ENCODE measurements around the gene PRSS22.

The PRSS22 gene

DNA sequence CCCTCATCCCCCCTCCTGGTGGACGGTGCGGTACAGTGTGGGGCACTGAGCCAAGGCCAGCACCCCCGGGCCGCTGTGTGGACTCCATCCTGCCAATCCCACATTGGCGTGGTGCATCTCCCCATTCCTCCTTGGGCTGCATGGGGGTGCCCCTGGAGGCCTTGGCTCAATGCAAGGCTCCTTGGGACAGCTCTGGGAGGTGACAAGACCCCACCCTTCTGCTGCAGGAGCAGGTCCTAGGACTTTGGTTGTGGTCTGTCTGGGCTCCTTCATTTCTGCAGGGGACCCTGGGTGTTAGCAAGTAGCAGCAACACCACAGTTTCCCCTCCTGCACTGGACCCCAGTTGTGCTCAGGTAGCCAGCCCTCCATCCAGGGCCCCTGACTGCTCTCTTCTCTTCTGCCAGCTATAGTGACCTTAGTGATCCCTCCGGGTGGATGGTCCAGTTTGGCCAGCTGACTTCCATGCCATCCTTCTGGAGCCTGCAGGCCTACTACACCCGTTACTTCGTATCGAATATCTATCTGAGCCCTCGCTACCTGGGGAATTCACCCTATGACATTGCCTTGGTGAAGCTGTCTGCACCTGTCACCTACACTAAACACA is 39.6 kb downstream of the PRSS22 start:
- no peaks in the 10 kb centered on the region for H3K79me2 ChIP-seq (ENCODE audit: insufficient read depth, low read length)
- H3K36me3 ChIP-seq (ENCODE audit: low read length), result no peaks in the 10 kb centered on the region
- no peak overlapping the region for H3K4me2 ChIP-seq (ENCODE audit: low read depth, low read length, poor library complexity, severe bottlenecking)
- no peaks in the 10 kb centered on the region for H3K9me3 ChIP-seq (ENCODE audit: insufficient read depth, low read length)
- H3K27ac ChIP-seq (ENCODE audit: low read depth, low read length), result no peak overlapping the region
- no peaks in the 10 kb centered on the region for H4K20me1 ChIP-seq (ENCODE audit: low read depth, low read length)
- H3K9ac ChIP-seq (ENCODE audit: low read length), result no peak overlapping the region
- no peaks in the 10 kb centered on the region for H3K27me3 ChIP-seq (ENCODE audit: low read length)
- no peak overlapping the region for H3K4me3 ChIP-seq (ENCODE audit: insufficient read depth, low read length, poor library complexity, severe bottlenecking)
- no peak for TF ChIP-seq EZH2phosphoT487 (conservative IDR thresholded peaks at IDR 0.05; ENCODE audit: low read length)
- TF ChIP-seq, protein P1, sequence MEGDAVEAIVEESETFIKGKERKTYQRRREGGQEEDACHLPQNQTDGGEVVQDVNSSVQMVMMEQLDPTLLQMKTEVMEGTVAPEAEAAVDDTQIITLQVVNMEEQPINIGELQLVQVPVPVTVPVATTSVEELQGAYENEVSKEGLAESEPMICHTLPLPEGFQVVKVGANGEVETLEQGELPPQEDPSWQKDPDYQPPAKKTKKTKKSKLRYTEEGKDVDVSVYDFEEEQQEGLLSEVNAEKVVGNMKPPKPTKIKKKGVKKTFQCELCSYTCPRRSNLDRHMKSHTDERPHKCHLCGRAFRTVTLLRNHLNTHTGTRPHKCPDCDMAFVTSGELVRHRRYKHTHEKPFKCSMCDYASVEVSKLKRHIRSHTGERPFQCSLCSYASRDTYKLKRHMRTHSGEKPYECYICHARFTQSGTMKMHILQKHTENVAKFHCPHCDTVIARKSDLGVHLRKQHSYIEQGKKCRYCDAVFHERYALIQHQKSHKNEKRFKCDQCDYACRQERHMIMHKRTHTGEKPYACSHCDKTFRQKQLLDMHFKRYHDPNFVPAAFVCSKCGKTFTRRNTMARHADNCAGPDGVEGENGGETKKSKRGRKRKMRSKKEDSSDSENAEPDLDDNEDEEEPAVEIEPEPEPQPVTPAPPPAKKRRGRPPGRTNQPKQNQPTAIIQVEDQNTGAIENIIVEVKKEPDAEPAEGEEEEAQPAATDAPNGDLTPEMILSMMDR (IDR thresholded peaks at IDR 0.05; ENCODE audit: insufficient read depth, low read length, poor library complexity, severe bottlenecking), result no peak
- no peaks in the 10 kb centered on the region for H3F3A ChIP-seq (ENCODE audit: insufficient read depth)
- H3K9me2 ChIP-seq (replicated peaks; ENCODE audit: insufficient read depth, low read length), result no peaks in the 10 kb centered on the region
- no peak overlapping the region for H2AFZ ChIP-seq (ENCODE audit: low read depth, low read length, severe bottlenecking)

DNA sequence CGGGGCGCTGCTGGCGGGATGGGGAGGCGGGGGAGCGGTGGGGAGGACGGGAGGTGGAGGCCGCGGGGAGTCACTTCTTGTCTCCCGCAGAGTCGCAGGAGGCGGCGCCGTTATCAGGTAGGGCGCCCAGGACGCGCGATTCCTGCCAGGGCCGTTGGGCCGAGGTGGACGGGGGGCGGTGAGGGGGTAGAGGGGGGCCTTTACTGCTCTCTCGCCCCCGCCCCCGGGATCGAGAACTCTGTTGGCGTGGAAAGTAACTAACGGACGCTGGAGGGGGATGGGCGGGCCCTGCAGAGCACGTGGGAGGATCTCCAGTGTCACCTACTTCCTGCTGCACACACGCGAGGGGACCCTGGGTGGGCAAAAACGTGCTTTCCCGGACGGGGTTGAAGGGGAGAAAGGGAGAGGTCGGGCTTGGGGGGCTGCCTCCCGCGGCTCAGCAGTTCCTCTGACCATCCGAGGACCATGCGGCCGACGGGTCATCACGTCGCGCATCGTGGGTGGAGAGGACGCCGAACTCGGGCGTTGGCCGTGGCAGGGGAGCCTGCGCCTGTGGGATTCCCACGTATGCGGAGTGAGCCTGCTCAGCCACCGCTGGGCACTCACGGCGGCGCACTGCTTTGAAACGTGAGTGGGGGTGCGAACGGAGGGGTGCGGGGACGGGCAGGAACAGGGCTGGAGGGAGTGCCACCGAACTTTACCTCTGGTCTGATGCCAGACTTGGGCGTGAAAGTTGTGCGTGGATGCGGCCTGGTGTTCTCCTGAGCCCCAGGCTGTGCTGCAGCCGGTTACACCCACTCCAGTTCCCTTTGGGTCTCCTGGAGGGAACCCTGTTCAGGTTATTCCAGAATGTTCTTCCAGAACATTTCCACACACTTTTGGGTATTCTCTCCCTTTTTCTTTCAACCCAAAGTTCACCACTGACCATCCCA is 40.4 kb downstream of the PRSS22 start:
- H3K9ac ChIP-seq (ENCODE audit: low read length), result no peak overlapping the region
- TF ChIP-seq EZH2phosphoT487 (conservative IDR thresholded peaks at IDR 0.05; ENCODE audit: low read length), result no peak
- TF ChIP-seq, protein P1 (IDR thresholded peaks at IDR 0.05; ENCODE audit: insufficient read depth, low read length, poor library complexity, severe bottlenecking), result no peak
- no peaks in the 10 kb centered on the region for H4K20me1 ChIP-seq (ENCODE audit: low read depth, low read length)
- no peaks in the 10 kb centered on the region for H3K9me3 ChIP-seq (ENCODE audit: insufficient read depth, low read length)
- H3K27me3 ChIP-seq (ENCODE audit: low read length), result no peaks in the 10 kb centered on the region
- H3K79me2 ChIP-seq (ENCODE audit: insufficient read depth, low read length), result no peaks in the 10 kb centered on the region
- no peaks in the 10 kb centered on the region for H3F3A ChIP-seq (ENCODE audit: insufficient read depth)
- no peak overlapping the region for H3K4me3 ChIP-seq (ENCODE audit: insufficient read depth, low read length, poor library complexity, severe bottlenecking)
- no peak overlapping the region for H3K27ac ChIP-seq (ENCODE audit: low read depth, low read length)
- no peak overlapping the region for H2AFZ ChIP-seq (ENCODE audit: low read depth, low read length, severe bottlenecking)
- H3K36me3 ChIP-seq (ENCODE audit: low read length), result no peaks in the 10 kb centered on the region
- no peak overlapping the region for H3K4me2 ChIP-seq (ENCODE audit: low read depth, low read length, poor library complexity, severe bottlenecking)
- H3K9me2 ChIP-seq (replicated peaks; ENCODE audit: insufficient read depth, low read length), result no peaks in the 10 kb centered on the region

DNA sequence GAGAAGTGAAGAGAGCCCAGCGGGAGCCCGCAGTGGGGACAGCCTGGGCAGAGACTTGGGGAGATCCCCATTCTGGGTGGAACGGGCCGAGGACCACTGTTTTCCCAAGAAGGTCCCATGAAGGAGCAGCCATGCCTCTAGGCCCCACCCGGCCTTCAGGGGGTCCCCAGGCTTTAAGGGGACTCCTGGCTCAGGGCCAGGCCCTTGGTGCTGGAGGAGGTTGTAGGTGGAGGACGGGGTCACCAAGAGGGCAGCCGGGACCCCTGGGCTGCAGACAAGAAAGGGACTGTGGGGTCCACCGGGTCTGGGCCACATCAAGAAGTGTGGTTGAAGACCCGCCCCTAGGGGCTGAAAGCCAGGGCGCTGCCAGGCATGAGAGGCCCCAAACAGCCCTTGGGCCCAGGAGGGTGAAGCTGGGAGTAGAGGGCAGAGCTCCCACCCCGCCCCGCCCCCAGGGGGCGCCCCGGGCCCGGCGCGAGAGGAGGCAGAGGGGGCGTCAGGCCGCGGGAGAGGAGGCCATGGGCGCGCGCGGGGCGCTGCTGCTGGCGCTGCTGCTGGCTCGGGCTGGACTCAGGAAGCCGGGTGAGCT is 41.1 kb downstream of the PRSS22 start, which contains the start of gene PRSS21:
Gene PRSS21, plus strand, starts transcription at position 487 of the 589 bp plus-strand sequence. Its CDS starts 32 bp downstream, at position 519.
- H3K9me3 ChIP-seq (ENCODE audit: insufficient read depth, low read length), result no peaks in the 10 kb centered on the region
- H3K79me2 ChIP-seq (ENCODE audit: insufficient read depth, low read length), result no peaks in the 10 kb centered on the region
- no peaks in the 10 kb centered on the region for H3K27me3 ChIP-seq (ENCODE audit: low read length)
- H3K9me2 ChIP-seq (replicated peaks; ENCODE audit: insufficient read depth, low read length), result no peaks in the 10 kb centered on the region
- no peaks in the 10 kb centered on the region for H3F3A ChIP-seq (ENCODE audit: insufficient read depth)
- no peak within 1 kb of the TSS for H3K4me2 ChIP-seq (ENCODE audit: low read depth, low read length, poor library complexity, severe bottlenecking)
- H2AFZ ChIP-seq (ENCODE audit: low read depth, low read length, severe bottlenecking), result no peak within 1 kb of the TSS
- H3K9ac ChIP-seq (ENCODE audit: low read length), result no peak within 1 kb of the TSS
- no peaks in the 10 kb centered on the region for H4K20me1 ChIP-seq (ENCODE audit: low read depth, low read length)
- H3K36me3 ChIP-seq (ENCODE audit: low read length), result no peaks in the 10 kb centered on the region
- TF ChIP-seq, protein P1 (IDR thresholded peaks at IDR 0.05; ENCODE audit: insufficient read depth, low read length, poor library complexity, severe bottlenecking), result no peak
- no peak for TF ChIP-seq EZH2phosphoT487 (conservative IDR thresholded peaks at IDR 0.05; ENCODE audit: low read length)
- no peak within 1 kb of the TSS for H3K4me3 ChIP-seq (ENCODE audit: insufficient read depth, low read length, poor library complexity, severe bottlenecking)
- no peak within 1 kb of the TSS for H3K27ac ChIP-seq (ENCODE audit: low read depth, low read length)

All from SU-DHL-6 (cell line).